Measurements from ENCODE around the gene YEATS2.
"Not testable (repeated sequence)": the region's sequence is repeated elsewhere in the genome, so short reads cannot be mapped to it uniquely, and the experiment has no call there.

Gene YEATS2

DNA sequence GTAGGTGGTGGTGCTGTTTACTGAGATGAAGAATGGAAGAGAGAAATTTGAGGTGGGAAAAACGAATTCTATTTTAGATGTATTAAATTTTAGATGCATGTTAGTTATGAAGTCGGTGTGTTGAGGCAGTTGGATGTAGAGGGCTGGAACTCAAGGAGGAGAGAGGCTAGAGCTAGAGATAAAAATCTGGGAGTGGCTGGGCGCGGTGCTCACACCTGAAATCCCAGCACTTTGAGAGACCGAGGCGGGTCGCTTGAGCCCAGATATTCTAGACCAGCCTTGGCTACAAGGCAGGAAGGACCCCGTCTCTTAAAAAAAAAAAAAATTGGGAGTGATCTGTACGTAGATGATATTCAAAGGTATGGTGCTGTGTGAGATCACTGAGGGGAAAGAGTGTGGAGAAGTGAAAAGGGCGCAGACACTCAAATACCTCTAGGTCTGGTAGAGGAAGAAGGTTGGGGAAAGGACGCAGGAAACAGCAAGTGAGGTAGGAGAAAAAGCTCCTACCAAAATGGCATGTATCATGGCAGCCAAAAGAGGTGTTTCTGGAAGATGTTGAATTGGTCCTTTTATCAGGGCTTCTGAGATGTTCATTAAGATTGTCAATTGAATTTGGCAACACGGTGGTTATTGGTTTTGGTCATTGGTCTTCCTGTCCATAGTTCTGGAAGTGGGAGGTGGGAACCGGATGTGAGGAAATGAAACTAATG lies 1.8 kb downstream of the YEATS2 start:
- Histone ChIP-seq H3K4me1 (ENCODE audit: low read length) (peaks cover 16% of the 10 kb centered on the region), H3K79me2 (ENCODE audit: low read length) (peaks cover 71% of the 10 kb centered on the region), H3K9me3 (ENCODE audit: insufficient read depth, low read length) (no peaks in the 10 kb centered on the region), H3K27me3 (ENCODE audit: low read depth, low read length) (no peaks in the 10 kb centered on the region), H3K9ac (ENCODE audit: low read length) (peak overlapping the region; percentile 97), H3K36me3 (replicated peaks; ENCODE audit: low read depth, low read length) (peaks cover 6% of the 10 kb centered on the region), H4K20me1 (ENCODE audit: insufficient read depth, low read length) (peaks cover 54% of the 10 kb centered on the region), H3K4me2 (ENCODE audit: low read length) (peak overlapping the region; percentile 68), H3K27ac (ENCODE audit: low read length) (peak overlapping the region; percentile 78), H2AFZ (ENCODE audit: low read depth, low read length) (no peak overlapping the region), H3K4me3 (ENCODE audit: low read length) (peak overlapping the region; percentile 93)
- TF ChIP-seq, protein P1, sequence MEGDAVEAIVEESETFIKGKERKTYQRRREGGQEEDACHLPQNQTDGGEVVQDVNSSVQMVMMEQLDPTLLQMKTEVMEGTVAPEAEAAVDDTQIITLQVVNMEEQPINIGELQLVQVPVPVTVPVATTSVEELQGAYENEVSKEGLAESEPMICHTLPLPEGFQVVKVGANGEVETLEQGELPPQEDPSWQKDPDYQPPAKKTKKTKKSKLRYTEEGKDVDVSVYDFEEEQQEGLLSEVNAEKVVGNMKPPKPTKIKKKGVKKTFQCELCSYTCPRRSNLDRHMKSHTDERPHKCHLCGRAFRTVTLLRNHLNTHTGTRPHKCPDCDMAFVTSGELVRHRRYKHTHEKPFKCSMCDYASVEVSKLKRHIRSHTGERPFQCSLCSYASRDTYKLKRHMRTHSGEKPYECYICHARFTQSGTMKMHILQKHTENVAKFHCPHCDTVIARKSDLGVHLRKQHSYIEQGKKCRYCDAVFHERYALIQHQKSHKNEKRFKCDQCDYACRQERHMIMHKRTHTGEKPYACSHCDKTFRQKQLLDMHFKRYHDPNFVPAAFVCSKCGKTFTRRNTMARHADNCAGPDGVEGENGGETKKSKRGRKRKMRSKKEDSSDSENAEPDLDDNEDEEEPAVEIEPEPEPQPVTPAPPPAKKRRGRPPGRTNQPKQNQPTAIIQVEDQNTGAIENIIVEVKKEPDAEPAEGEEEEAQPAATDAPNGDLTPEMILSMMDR (IDR thresholded peaks at IDR 0.05; ENCODE audit: low read depth, low read length), result no peak
- no peak for TF ChIP-seq EZH2phosphoT487 (IDR thresholded peaks at IDR 0.05; ENCODE audit: low read depth)

DNA sequence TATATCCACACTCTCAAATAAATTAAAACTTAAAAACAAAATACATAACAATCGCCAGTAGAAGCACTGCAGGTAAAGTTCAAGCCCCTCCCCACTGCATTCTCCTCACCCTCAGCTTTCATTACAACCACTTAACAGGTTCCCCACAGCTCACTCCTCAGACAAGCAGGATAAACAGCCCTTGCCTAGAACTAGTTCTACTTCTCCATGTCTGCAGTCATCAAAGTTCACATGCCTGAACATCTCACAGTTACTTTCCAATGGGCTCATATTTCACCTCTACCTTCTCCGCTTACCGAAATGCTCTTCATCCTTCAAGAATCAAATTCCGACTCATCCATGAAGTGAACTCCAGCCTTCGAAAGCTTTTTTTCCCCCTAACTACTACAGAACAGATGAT lies 4.1 kb downstream of the YEATS2 start:
- peaks cover 95% of the 10 kb centered on the region for H3K79me2 ChIP-seq (ENCODE audit: low read length)
- no peaks in the 10 kb centered on the region for H3K9me3 ChIP-seq (ENCODE audit: insufficient read depth, low read length)
- H3K27me3 ChIP-seq (ENCODE audit: low read depth, low read length), result no peaks in the 10 kb centered on the region
- H2AFZ ChIP-seq (ENCODE audit: low read depth, low read length), result no peak overlapping the region
- H3K4me2 ChIP-seq (ENCODE audit: low read length), result no peak overlapping the region
- peaks cover 6% of the 10 kb centered on the region for H3K36me3 ChIP-seq (replicated peaks; ENCODE audit: low read depth, low read length)
- H3K4me3 ChIP-seq (ENCODE audit: low read length), result no peak overlapping the region
- no peak overlapping the region for H3K9ac ChIP-seq (ENCODE audit: low read length)
- H3K4me1 ChIP-seq (ENCODE audit: low read length), result peaks cover 16% of the 10 kb centered on the region
- peaks cover 77% of the 10 kb centered on the region for H4K20me1 ChIP-seq (ENCODE audit: insufficient read depth, low read length)
- no peak overlapping the region for H3K27ac ChIP-seq (ENCODE audit: low read length)
- TF ChIP-seq, protein P1 (IDR thresholded peaks at IDR 0.05; ENCODE audit: low read depth, low read length), result no peak
- no peak for TF ChIP-seq EZH2phosphoT487 (IDR thresholded peaks at IDR 0.05; ENCODE audit: low read depth)

DNA sequence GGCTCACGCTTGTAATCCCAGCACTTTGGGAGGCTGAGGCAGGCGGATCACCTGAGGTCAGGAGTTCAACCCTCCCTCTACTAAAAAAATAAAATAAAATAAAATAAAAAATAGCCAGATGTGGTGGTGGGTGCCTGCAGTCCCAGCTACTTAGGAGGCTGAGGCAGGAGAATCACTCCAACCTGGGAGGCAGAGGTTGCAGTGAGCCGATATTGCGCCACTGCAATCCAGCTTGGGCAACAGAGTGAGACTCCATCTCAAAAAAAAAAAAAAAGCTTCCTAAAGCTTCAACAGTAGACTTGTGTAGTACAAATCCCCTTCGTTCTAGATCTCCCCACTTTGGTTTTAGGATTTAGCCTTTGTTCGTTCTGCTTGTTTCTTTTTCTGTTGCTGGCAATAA lies 6.3 kb downstream of the YEATS2 start:
- H3K4me2 ChIP-seq (ENCODE audit: low read length); H2AFZ ChIP-seq (ENCODE audit: low read depth, low read length); H3K27ac ChIP-seq (ENCODE audit: low read length); H3K27me3 ChIP-seq (ENCODE audit: low read depth, low read length); H3K9ac ChIP-seq (ENCODE audit: low read length); H3K36me3 ChIP-seq (replicated peaks; ENCODE audit: low read depth, low read length); H3K9me3 ChIP-seq (ENCODE audit: insufficient read depth, low read length); H3K4me3 ChIP-seq (ENCODE audit: low read length): not testable (repeated sequence)
- Histone ChIP-seq H3K4me1 (ENCODE audit: low read length) (peaks cover 11% of the 10 kb centered on the region), H3K79me2 (ENCODE audit: low read length) (peaks cover 100% of the 10 kb centered on the region), H4K20me1 (ENCODE audit: insufficient read depth, low read length) (peaks cover 99% of the 10 kb centered on the region)

DNA sequence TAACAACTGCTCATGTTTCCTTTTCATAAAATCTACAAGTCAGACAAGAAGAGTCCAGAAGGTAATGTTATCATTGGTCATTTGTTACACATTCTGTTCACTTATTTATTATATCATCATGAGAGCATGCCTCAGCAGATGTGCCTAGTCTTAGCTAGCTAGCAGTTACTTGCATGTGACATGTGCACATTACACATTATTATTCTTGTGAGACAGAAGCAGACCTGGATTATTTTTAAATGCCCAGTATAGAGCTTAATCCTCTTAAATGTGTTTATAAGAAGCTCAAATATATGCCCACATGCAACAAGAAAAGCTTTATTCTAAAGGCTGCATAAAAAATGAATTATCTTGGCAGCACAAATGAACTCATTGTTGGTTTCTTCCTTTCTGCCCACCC lies 12.6 kb downstream of the YEATS2 start:
- no peak for TF ChIP-seq EZH2phosphoT487 (IDR thresholded peaks at IDR 0.05; ENCODE audit: low read depth)
- TF ChIP-seq, protein P1 (IDR thresholded peaks at IDR 0.05; ENCODE audit: low read depth, low read length), result no peak
- no peak overlapping the region for H3K9ac ChIP-seq (ENCODE audit: low read length)
- peaks cover 91% of the 10 kb centered on the region for H4K20me1 ChIP-seq (ENCODE audit: insufficient read depth, low read length)
- no peak overlapping the region for H3K27ac ChIP-seq (ENCODE audit: low read length)
- H3K27me3 ChIP-seq (ENCODE audit: low read depth, low read length), result no peaks in the 10 kb centered on the region
- peaks cover 99% of the 10 kb centered on the region for H3K79me2 ChIP-seq (ENCODE audit: low read length)
- no peaks in the 10 kb centered on the region for H3K9me3 ChIP-seq (ENCODE audit: insufficient read depth, low read length)
- no peak overlapping the region for H3K4me2 ChIP-seq (ENCODE audit: low read length)
- 0 out of 2 replicates have a peak, but pooled peaks cover 2% of the 10 kb centered on the region for H3K4me1 ChIP-seq (ENCODE audit: low read length)
- H2AFZ ChIP-seq (ENCODE audit: low read depth, low read length), result no peak overlapping the region
- peaks cover 9% of the 10 kb centered on the region for H3K36me3 ChIP-seq (replicated peaks; ENCODE audit: low read depth, low read length)
- no peak overlapping the region for H3K4me3 ChIP-seq (ENCODE audit: low read length)

Measured in OCI-LY3 (cell line).